Left ventricle myocardium inferior (tissue), 1 donor: Measurements from ENCODE around the gene ERCC4. TPM values are rescaled to one million over a fixed set of nuclear protein-coding genes. Genes with fewer than 3 reads are reported as not detected.
A peak's percentile ranks its signal among the peaks of the same experiment; 100 is the strongest.

Experiments used
- DNase-seq: peaks from one replicate; pipeline ENCODE4 v3.0.0-alpha.2; 2020
- H3K27ac ChIP-seq: fragments of 200-600 bp; replicated peaks from 2 replicates; pipeline ENCODE4 v1.8.0; 2021
- H3K27me3 ChIP-seq: fragments of 200-600 bp; 2 replicates; pipeline ENCODE4 v1.8.0; 2021; ENCODE audit warnings: low read depth
- H3K36me3 ChIP-seq: fragments of 200-600 bp; 2 replicates; pipeline ENCODE4 v1.8.0; 2021
- H3K4me1 ChIP-seq: fragments of 200-600 bp; 2 replicates; pipeline ENCODE4 v1.8.0; 2021
- H3K4me3 ChIP-seq: fragments of 200-600 bp; 2 replicates; pipeline ENCODE4 v1.8.0; 2021; ENCODE audit warnings: mild to moderate bottlenecking, moderate library complexity
- H3K9me3 ChIP-seq: fragments of 200-600 bp; replicated peaks from 2 replicates; pipeline ENCODE4 v1.8.0; 2021
- CTCF ChIP-seq: fragments of 200-600 bp; IDR thresholded peaks from 2 replicates; pipeline ENCODE4 v1.8.0; 2021; ENCODE audit warnings: antibody characterized with exemption, mild to moderate bottlenecking, borderline replicate concordance
- intact Hi-C: fragments of 100-400 bp; cut with micrococcal nuclease; formaldehyde crosslinking; loops from one replicate; pipeline ENCODE4 v1.11.0; 2022
- total RNA-seq: library from RNA; stranded (reverse); fragmentation: NEBNext Ultra II Directional; extraction: Animal tissue kit (Norgen Biotek cat#: 25700); gene quantifications from one replicate; pipeline ENCODE4 v1.2.1, GENCODE V29; 2021
- donor health status: DM: no; HTN: yes; CAD: no; lungs with severe emphysema.

ERCC4 gene
- total RNA-seq, 1 donor from 2014 or later, result 8.2 TPM

- Histone ChIP-seq H3K36me3 (no peaks in the 10 kb centered on the region), H3K27ac (no peak overlapping the region), H3K9me3 (peaks cover 6% of the 10 kb centered on the region), H3K4me1 (peaks cover 12% of the 10 kb centered on the region), H3K4me3 (no peak overlapping the region), H3K27me3 (peaks cover 9% of the 10 kb centered on the region)
- no peak for DNase-seq
- intact Hi-C loops, result no loop called here
- TF ChIP-seq CTCF, result no peak
These were observed 13.5 kb upstream of the ERCC4 start for GRCh38 chr16:13906168-13907089.

- H3K27me3 ChIP-seq, result peaks cover 9% of the 10 kb centered on the region
- peaks cover 12% of the 10 kb centered on the region for H3K9me3 ChIP-seq
- H3K36me3 ChIP-seq, result no peaks in the 10 kb centered on the region
- intact Hi-C loops, result no loop called here
- no peak overlapping the region for H3K27ac ChIP-seq
- no peak for DNase-seq
- TF ChIP-seq CTCF, result no peak
- no peak overlapping the region for H3K4me3 ChIP-seq
- peaks cover 12% of the 10 kb centered on the region for H3K4me1 ChIP-seq
These were observed 12.5 kb upstream of the ERCC4 start for GRCh38 chr16:13907431-13907830.

- Histone ChIP-seq H3K27ac (peak overlapping the region; percentile 91), H3K4me3 (no peak overlapping the region), H3K9me3 (peaks cover 13% of the 10 kb centered on the region), H3K36me3 (no peaks in the 10 kb centered on the region), H3K27me3 (peaks cover 9% of the 10 kb centered on the region), H3K4me1 (peaks cover 18% of the 10 kb centered on the region)
- intact Hi-C loops, result no loop called here
- DNase-seq, result no peak
- TF ChIP-seq CTCF, result no peak
These were observed 10.9 kb upstream of the ERCC4 start for GRCh38 chr16:13909069-13909468.

GRCh38 chr16:13909872-13910303 lies 10.1 kb upstream of the ERCC4 start:
- H3K4me1 ChIP-seq, result peaks cover 18% of the 10 kb centered on the region
- intact Hi-C loops, result no loop called here
- no peak for TF ChIP-seq CTCF
- H3K27me3 ChIP-seq, result peaks cover 9% of the 10 kb centered on the region
- H3K27ac ChIP-seq, result peak overlapping the region; percentile 91
- no peaks in the 10 kb centered on the region for H3K36me3 ChIP-seq
- peak; percentile 60 for DNase-seq
- peaks cover 13% of the 10 kb centered on the region for H3K9me3 ChIP-seq
- H3K4me3 ChIP-seq, result no peak overlapping the region

GRCh38 chr16:13911306-13911705 lies 8.6 kb upstream of the ERCC4 start:
- H3K36me3 ChIP-seq, result no peaks in the 10 kb centered on the region
- no peak for DNase-seq
- TF ChIP-seq CTCF, result no peak
- H3K4me1 ChIP-seq, result peaks cover 18% of the 10 kb centered on the region
- intact Hi-C loops, result no loop called here
- peaks cover 9% of the 10 kb centered on the region for H3K27me3 ChIP-seq
- peaks cover 13% of the 10 kb centered on the region for H3K9me3 ChIP-seq
- H3K4me3 ChIP-seq, result no peak overlapping the region
- H3K27ac ChIP-seq, result peak overlapping the region; percentile 10
